IgD-negative memory B cell (primary cell): ENCODE data around the gene CHRNE. TPM values are rescaled to one million over a fixed set of nuclear protein-coding genes. Genes with fewer than 3 reads are reported as not detected.

ENCODE experiments used
- H3K27ac Mint-ChIP-seq, 3 donors: one replicate each; pipeline ENCODE4 v1.8.0; 2020 to 2022; ENCODE audit warnings: mild to moderate bottlenecking in 3 of 3, mixed read lengths in 3 of 3, moderate library complexity in 1 of 3
- H3K27me3 Mint-ChIP-seq: one replicate; pipeline ENCODE4 v1.8.0; 2021; ENCODE audit warnings: mixed read lengths
- H3K36me3 Mint-ChIP-seq: one replicate; pipeline ENCODE4 v1.8.0; 2020; ENCODE audit warnings: mild to moderate bottlenecking, mixed read lengths
- H3K4me1 Mint-ChIP-seq, 3 donors: one replicate each; pipeline ENCODE4 v1.8.0; 2020 to 2022; ENCODE audit warnings: mixed read lengths in 3 of 3, mild to moderate bottlenecking in 1 of 3
- H3K4me3 Mint-ChIP-seq, 4 donors: one replicate each; pipeline ENCODE4 v1.8.0; 2020 to 2022; ENCODE audit warnings: mild to moderate bottlenecking in 4 of 4, mixed read lengths in 4 of 4, moderate library complexity in 3 of 4
- H3K9me3 Mint-ChIP-seq, 3 donors: one replicate each; pipeline ENCODE4 v1.8.0; 2020 to 2021; ENCODE audit warnings: mixed read lengths in 3 of 3, mild to moderate bottlenecking in 1 of 3
- polyA plus RNA-seq: library from polyadenylated mRNA; unstranded; fragments of 300-500 nt; fragmentation: Illumina TruSeq; gene quantifications from one replicate; pipeline ENCODE4 v1.2.3, GENCODE V29; 2021

Gene CHRNE
- polyA plus RNA-seq, 1 donor from 2014 or later, result 0.89 TPM

DNA sequence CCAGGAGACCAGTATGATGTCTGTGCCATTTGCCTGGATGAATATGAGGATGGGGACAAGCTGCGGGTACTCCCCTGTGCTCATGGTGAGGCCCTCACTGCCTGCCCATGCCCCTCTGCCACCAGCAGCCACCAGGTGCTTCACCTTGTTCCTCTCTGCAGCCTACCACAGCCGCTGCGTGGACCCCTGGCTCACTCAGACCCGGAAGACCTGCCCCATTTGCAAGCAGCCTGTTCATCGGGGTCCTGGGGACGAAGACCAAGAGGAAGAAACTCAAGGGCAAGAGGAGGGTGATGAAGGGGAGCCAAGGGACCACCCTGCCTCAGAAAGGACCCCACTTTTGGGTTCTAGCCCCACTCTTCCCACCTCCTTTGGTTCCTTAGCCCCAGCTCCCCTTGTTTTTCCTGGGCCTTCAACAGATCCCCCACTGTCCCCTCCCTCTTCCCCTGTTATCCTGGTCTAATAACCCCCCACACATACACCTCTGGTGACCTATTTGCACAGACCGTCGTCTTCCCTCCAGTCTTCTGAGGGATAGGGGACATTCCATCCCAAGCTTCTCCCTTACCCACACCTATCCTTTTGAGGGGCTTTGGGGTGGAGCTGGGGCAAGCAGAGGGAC, 41.8 kb upstream of the CHRNE start:
- H3K36me3 Mint-ChIP-seq, result peaks cover 5% of the 10 kb centered on the region
- H3K9me3 Mint-ChIP-seq, result no peaks in the 10 kb centered on the region
- no peaks in the 10 kb centered on the region for H3K27me3 Mint-ChIP-seq
- H3K4me1 Mint-ChIP-seq, result peaks cover 41 to 54% (median 42%) of the 10 kb centered on the region in 3 donors
- H3K4me3 Mint-ChIP-seq, result peak overlapping the region; percentile 79 to 97 (median 94)
- peak overlapping the region; percentile 16 to 97 (median 90) for H3K27ac Mint-ChIP-seq

DNA sequence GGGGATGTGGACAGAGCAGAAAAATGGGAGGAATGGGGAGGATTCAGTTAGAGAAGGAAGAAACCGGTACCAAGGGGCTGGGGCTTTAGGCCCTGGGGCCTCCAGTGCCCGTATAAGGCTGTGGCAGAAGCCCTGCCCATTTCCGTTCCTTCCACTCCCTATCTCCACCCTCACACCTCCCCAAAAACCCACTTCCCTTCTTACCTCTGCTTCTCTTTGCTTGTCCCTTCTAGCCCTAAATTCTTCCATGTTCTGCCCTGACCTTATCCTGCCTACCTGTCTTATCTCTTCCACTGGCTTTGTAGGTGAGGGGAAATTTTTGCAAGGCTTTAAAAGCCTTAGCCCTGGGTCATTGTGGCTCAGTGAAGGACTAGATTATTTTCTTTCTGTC, 41.3 kb upstream of the CHRNE start:
- Mint-ChIP-seq H3K4me3 (peak overlapping the region; percentile 79 to 94 (median 92)), H3K27ac (peak overlapping the region; percentile 16 to 97 (median 90)), H3K36me3 (peaks cover 5% of the 10 kb centered on the region), H3K4me1 (peaks cover 42 to 56% (median 42%) of the 10 kb centered on the region in 3 donors), H3K9me3 (no peaks in the 10 kb centered on the region), H3K27me3 (no peaks in the 10 kb centered on the region)

DNA sequence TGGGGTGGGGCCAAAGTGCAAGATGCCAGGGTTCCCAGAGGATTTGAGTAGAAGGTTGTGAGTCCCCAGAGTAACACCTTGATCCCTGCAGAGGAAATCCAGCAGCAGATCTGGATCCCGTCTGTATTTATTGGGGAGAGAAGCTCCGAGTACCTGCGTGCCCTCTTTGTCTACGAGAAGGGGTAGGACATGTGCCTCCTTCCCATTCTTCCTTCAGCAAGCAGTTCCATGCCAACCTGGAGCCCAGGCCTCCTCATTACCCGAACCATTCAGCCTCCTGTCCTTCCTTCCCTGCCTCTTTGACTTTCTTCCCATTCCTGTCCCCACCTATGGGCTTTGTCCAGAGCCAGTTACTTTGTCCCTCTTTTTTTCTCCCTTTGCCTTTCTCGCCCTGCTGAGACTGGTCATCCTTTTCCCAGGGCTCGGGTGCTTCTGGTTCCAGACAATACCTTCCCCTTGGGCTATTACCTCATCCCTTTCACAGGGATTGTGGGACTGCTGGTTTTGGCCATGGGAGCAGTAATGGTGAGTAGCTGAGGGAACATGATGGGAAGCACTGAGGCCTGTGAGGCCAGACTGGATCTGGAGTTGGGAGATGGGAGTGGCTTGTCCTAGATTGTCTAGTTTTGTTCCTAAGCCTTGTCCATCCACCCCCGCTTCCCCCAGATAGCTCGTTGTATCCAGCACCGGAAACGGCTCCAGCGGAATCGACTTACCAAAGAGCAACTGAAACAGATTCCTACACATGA, 40.0 kb upstream of the CHRNE start:
- Mint-ChIP-seq H3K27me3 (no peaks in the 10 kb centered on the region), H3K9me3 (no peaks in the 10 kb centered on the region), H3K27ac (peak overlapping the region in 1 of 3 donors; percentile 55), H3K4me3 (peak overlapping the region; percentile 44 to 97 (median 93)), H3K36me3 (peaks cover 6% of the 10 kb centered on the region), H3K4me1 (peaks cover 42 to 65% (median 45%) of the 10 kb centered on the region in 3 donors)

DNA sequence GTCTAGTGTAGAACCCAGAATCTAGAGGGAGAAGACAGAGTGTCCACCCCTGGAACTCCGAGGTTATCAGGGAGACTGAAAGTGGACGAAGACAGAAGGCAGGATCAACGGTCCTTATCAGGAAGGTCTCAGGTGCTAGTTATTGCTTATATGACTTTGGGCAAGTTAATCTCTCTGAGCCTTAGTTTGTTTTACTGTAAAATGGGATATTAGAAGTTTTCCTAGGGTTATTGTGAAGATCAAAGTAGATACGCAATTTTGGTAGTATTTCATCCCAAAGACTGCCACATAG, 38.4 kb upstream of the CHRNE start:
- peaks cover 5% of the 10 kb centered on the region for H3K36me3 Mint-ChIP-seq
- H3K27me3 Mint-ChIP-seq, result no peaks in the 10 kb centered on the region
- peak overlapping the region; percentile 93 to 98 (median 96) for H3K4me3 Mint-ChIP-seq
- no peaks in the 10 kb centered on the region for H3K9me3 Mint-ChIP-seq
- H3K4me1 Mint-ChIP-seq, result peaks cover 37 to 59% (median 43%) of the 10 kb centered on the region in 3 donors
- H3K27ac Mint-ChIP-seq, result peak overlapping the region; percentile 86 to 95 (median 91)

DNA sequence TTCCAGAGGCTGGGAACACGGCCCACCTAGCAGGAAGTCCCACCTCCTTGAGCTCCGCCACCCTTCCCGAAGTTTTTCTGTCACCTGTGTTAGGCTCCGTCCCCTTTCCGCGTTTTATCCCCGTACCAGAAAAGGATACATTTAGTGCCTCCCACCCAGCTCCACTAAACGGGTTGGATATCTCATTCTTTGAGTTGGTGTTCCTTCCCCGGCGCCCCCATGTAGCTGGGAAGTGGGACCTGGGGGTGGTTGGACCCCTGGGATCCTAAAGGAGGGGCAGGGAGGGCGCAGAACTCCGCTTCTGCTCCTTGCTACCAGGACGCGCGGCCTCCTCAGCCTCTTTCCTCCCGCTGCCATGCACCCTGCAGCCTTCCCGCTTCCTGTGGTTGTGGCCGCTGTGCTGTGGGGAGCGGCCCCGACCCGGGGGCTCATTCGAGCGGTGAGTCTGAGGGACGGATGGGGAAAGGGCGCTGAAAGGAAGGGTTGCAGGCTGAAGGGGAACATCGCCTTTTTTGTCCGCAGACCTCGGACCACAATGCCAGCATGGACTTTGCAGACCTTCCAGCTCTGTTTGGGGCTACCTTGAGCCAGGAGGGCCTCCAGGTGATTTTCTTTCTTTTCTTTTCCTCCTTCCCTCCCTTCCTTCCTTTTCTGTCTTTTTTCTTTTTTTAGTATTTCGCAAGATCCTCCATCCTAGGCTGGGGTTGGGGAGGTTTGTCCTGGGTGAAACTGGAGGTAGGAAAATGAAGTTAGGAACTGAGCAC, 37.8 kb upstream of the CHRNE start:
- Mint-ChIP-seq H3K4me3 (peak overlapping the region; percentile 93 to 98 (median 96)), H3K4me1 (peaks cover 34 to 58% (median 40%) of the 10 kb centered on the region in 3 donors), H3K27me3 (no peaks in the 10 kb centered on the region), H3K36me3 (peaks cover 5% of the 10 kb centered on the region), H3K9me3 (no peaks in the 10 kb centered on the region), H3K27ac (peak overlapping the region; percentile 86 to 98 (median 95))

DNA sequence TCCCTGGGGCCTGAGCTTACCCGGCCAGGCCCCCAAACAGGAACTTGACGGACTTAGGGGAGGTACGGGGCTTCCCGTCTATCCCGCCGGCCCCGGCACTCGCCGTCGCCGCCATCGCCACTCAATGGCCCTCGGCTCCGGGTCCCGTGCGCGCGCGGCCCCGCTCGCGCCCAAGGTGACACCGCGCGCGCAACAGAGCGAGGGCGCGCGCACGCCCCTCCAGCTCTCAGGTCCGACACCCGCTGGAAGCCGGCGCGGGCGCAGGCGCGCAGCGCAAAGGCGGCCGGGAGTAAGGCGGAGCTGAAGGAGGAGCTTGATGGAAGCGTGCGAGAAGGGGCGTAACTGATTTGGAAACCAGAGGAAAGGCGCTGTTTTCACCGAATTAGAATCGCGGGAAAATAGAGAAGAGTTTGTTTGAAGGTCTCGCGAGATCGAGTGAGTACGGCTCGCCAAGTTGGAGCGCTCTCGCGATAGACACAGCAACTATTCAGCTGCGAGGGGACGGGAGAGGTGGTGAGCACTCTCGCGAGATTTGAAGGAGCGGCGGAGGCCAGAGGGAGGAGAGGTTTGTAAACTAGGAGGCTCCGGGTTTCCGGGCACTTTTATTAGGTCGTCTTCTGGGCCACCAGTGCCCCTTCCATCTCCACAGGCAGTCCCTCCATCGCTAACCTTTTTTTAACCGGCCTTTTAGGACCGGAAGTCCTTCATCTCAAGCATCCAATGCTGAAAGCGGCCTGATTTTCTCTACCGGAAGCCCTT, 37.1 kb upstream of the CHRNE start, which contains the start of the genes RNF167 and SLC25A11:
TSS of gene RNF167 (plus strand) at position 473 of the 759 bp plus-strand sequence. CDS start 642 bp downstream, outside the sequence.
TSS of gene SLC25A11 (minus strand) at position 251 of the 759 bp plus-strand sequence. CDS start at position 115, 136 bp downstream.
- Mint-ChIP-seq H3K27ac (peak within 1 kb of the TSS; percentile 86 to 98 (median 95)), H3K9me3 (no peaks in the 10 kb centered on the region), H3K27me3 (no peaks in the 10 kb centered on the region), H3K4me1 (peaks cover 27 to 50% (median 34%) of the 10 kb centered on the region in 3 donors), H3K36me3 (peaks cover 5% of the 10 kb centered on the region), H3K4me3 (peak within 1 kb of the TSS; percentile 93 to 98 (median 96))

DNA sequence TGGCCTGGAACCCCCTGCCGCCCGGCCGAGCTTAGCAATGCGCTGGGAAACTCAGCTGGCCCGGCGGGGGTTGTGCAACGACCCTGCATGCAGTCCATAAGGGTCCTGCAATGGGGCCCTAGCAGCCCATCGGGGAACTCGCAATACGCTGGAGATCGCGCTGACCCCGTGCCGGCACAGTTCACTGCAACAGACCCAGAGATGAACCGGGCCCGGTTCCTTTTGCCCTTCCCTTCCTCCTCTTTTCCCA, 36.6 kb upstream of the CHRNE start:
- peaks cover 5% of the 10 kb centered on the region for H3K36me3 Mint-ChIP-seq

DNA sequence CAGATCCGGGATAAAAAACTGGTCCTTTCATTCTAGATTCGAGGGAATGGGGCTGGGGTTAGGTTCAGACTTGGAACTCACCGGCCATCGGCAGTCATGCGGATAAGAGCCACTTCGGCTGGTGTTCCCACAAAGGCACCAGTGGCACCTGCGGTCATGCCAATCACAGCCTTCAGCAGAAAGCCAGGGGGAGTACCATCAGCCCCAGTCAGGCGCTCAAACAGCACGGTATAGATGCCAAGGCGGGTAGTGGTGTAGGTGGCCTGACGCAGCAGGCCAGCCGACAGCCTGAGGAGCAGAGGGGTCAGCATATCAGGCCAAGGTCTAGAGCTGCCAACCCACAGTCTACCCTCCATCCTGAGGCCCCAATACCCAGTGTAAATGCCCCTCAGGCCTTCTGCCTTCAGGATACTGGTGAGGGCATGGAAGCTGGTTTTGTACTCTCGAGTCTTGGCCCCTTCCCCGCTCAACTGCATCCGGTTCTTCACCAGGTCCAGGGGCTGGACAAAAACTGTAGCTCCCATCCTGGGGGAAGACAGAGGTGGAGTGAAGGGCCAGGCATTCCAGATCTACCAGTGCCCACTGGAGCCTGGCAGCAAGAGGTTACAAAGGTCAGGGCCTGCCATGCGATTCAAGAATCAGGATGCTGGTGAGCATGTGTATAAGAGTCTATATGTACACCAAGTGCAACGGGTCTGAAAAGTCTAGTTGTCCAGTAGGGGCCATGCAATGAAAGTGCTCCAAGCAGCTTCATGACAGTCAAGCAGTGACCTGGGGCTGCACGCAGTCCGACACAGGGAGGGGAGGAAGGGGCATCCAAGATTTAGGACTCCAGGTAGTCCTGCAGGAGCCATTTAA, 36.0 kb upstream of the CHRNE start:
- H3K9me3 Mint-ChIP-seq, result no peaks in the 10 kb centered on the region
- peaks cover under 1% of the 10 kb centered on the region for H3K27me3 Mint-ChIP-seq
- H3K4me1 Mint-ChIP-seq, result peaks cover 25 to 49% (median 30%) of the 10 kb centered on the region in 3 donors
- H3K36me3 Mint-ChIP-seq, result peaks cover 5% of the 10 kb centered on the region
- H3K27ac Mint-ChIP-seq, result peak overlapping the region; percentile 48 to 87 (median 50)
- H3K4me3 Mint-ChIP-seq, result peak overlapping the region; percentile 93 to 98 (median 96)

More for the DNA sequence above, 36.6 kb upstream of the CHRNE start:
- no peaks in the 10 kb centered on the region for H3K27me3 Mint-ChIP-seq
- no peaks in the 10 kb centered on the region for H3K9me3 Mint-ChIP-seq
- peak overlapping the region; percentile 93 to 98 (median 96) for H3K4me3 Mint-ChIP-seq
- peaks cover 25 to 48% (median 31%) of the 10 kb centered on the region in 3 donors for H3K4me1 Mint-ChIP-seq
- H3K27ac Mint-ChIP-seq, result peak overlapping the region in 2 of 3 donors; percentile 48 to 51

DNA sequence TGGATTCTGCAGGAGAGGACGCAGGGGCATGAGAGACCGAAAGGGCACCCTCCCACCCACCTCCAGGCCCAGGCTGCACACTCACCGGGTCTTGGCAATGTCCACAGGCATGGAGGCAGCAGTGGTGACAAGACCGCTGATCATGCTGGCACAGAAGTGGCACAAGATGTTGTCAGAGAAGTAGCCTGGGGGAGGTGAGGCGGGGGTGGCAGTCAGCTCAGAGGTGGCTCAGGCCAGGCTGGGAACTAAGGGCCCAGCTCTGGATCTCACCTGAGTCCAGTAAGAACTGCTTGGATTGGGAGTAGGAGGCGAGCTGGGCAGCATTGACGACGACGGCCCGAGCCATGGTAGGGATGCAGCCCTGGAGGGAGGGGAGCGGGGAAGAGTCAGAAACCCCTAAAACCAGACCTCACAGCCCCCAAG, 35.2 kb upstream of the CHRNE start:
- peak overlapping the region in 1 of 3 donors; percentile 87 for H3K27ac Mint-ChIP-seq
- H3K9me3 Mint-ChIP-seq, result no peaks in the 10 kb centered on the region
- H3K4me1 Mint-ChIP-seq, result peaks cover 25 to 51% (median 30%) of the 10 kb centered on the region in 3 donors
- peaks cover 5% of the 10 kb centered on the region for H3K36me3 Mint-ChIP-seq
- H3K4me3 Mint-ChIP-seq, result peak overlapping the region; percentile 93 to 98 (median 96)
- peaks cover 3% of the 10 kb centered on the region for H3K27me3 Mint-ChIP-seq

DNA sequence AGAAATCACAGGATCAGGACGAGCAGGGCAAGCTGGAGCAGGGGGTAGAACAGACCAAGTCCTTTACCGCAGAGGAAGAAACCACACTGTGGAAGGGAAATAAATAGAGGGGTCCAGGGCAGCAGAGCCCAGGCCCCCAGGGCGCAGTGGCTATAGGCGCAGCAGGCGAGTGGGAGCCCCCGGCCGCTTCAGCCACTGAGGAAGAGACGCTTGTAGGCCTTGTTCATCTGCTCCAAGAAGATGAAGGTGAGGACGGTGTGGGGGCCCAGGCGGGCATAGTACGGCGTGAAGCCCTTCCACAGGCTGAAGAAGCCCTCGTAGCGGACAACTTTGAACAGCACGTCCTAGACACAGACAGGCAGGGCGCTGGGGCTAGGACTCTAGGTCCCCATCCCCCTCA, 34.7 kb upstream of the CHRNE start:
- H3K4me3 Mint-ChIP-seq, result peak overlapping the region; percentile 27 to 98 (median 62)

DNA sequence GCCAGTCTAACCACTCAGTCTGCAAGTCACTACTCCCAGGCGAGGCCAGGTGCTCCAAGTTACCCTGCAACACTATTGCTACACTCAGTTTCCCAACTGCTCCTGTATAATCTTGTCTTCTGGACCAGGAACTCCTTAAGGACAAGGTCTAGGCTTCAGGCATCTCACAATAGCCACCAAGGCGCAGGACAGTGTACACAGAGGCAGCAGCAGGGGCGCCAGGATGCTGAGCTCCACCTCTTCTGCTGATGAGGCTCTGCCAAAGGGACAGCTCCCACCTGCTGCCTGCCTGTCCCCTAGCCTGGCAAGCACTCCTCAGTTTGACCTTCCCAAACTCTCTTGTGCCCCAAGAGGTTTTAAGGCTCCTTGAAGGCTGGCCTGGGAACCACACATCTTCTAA, 33.5 kb upstream of the CHRNE start:
- Mint-ChIP-seq H3K4me3 (no peak overlapping the region), H3K4me1 (peaks cover 19 to 38% (median 23%) of the 10 kb centered on the region in 3 donors), H3K9me3 (no peaks in the 10 kb centered on the region), H3K27ac (peak overlapping the region in 2 of 3 donors; percentile 12 to 49), H3K27me3 (peaks cover 8% of the 10 kb centered on the region), H3K36me3 (peaks cover 3% of the 10 kb centered on the region)

More for the DNA sequence above, 34.7 kb upstream of the CHRNE start:
- H3K9me3 Mint-ChIP-seq, result no peaks in the 10 kb centered on the region
- no peak overlapping the region for H3K27ac Mint-ChIP-seq
- peaks cover 25 to 46% (median 28%) of the 10 kb centered on the region in 3 donors for H3K4me1 Mint-ChIP-seq
- H3K27me3 Mint-ChIP-seq, result peaks cover 8% of the 10 kb centered on the region
- H3K36me3 Mint-ChIP-seq, result peaks cover 5% of the 10 kb centered on the region

DNA sequence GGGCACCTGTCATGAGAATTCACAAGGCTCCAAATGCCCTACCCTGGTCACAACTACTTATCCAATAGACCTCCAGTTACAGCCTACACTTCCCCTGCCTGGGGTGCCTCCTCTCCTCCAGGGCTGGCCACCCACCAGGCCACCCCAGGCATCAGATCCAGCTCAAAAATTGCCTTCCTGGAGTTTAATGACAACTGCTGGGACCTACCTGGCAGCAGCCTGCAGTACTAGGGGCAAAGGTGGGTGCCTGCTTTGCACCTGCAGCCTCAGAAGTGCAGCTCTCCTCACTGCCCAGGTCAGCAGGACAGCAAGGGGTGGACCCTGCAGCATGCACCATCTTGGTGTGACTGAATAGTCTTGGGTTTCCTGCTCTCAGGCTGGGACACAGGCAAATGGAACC, 32.8 kb upstream of the CHRNE start:
- H3K27me3 Mint-ChIP-seq, result peaks cover 8% of the 10 kb centered on the region
- no peak overlapping the region for H3K4me3 Mint-ChIP-seq
- no peak overlapping the region for H3K27ac Mint-ChIP-seq

DNA sequence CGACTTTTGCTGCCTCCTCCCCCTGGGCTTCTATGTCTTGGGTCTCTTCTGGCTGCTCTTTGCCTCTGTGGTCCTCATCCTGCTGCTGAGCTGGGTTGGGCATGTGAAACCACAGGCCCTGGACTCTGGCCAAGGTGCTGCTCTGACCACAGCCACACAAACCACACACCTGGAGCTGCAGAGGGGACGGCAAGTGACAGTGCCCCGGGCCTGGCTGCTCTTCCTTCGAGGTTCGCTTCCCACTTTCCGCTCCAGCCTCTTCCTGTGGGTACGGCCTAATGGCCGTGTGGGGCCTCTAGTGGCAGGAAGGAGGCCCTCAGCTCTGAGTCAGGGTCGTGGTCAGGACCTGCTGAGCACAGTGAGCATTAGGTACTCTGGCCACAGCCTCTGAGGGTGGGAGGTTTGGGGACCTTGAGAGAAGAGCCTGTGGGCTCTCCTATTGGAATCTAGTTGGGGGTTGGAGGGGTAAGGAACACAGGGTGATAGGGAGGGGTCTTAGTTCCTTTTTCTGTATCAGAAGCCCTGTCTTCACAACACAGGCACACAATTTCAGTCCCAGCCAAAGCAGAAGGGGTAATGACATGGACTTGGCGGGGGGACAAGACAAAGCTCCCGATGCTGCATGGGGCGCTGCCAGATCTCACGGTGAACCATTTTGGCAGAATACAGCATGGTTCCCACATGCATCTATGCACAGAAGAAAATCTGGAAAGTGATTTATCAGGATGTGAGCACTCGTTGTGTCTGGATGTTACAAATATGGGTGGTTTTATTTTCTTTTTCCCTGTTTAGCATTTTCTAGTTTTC, 31.5 kb upstream of the CHRNE start:
- H3K27ac Mint-ChIP-seq, result peak overlapping the region in 1 of 3 donors; percentile 70
- H3K9me3 Mint-ChIP-seq, result no peaks in the 10 kb centered on the region
- H3K36me3 Mint-ChIP-seq, result peaks cover 8% of the 10 kb centered on the region
- peak overlapping the region in 1 of 4 donors; percentile 15 for H3K4me3 Mint-ChIP-seq
- H3K4me1 Mint-ChIP-seq, result peaks cover 12 to 33% (median 21%) of the 10 kb centered on the region in 3 donors
- H3K27me3 Mint-ChIP-seq, result peaks cover 8% of the 10 kb centered on the region

More for the DNA sequence above, 32.8 kb upstream of the CHRNE start:
- no peaks in the 10 kb centered on the region for H3K9me3 Mint-ChIP-seq
- peaks cover 17 to 36% (median 23%) of the 10 kb centered on the region in 3 donors for H3K4me1 Mint-ChIP-seq
- peaks cover 6% of the 10 kb centered on the region for H3K36me3 Mint-ChIP-seq
